ENCODE results near the gene HELZ2.

The HELZ2 gene

DNA sequence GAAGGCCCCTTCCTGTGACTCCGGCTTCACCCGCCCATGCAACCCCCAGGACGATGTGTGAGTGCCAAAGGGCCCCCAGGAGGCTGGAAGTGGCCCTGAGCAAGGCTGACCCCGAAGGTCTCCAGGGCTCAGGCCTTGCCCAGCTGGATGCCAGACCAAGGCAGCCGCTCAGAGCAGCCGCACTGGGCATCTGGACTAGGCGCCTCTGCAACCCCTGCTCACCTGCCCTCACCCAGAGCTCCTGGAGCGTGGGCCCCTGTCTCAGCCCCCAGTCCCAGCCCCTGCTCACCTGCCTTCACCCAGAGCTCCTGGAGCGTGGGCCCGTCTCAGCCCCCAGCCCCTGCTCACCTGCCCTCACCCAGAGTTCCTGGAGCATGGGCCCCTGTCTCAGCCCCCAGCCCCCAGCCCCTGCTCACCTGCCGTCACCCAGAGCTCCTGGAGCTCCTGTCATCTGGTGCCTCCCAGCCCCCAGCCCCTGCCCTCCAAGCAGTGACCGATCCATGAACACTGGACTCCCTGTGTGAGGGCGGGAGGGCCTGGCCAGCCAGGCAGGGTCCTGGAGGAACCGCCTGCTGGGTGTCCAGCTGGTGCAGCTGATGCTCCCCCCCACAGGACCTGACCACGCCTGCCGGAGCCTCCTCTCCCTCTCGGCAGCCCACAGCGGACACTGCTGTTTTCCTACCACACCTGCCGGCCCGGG is 27.6 kb downstream of the HELZ2 start:
- Histone ChIP-seq H3K4me1 (ENCODE audit: control insufficient read depth, insufficient read depth, low read length) (no peaks in the 10 kb centered on the region), H3K9ac (ENCODE audit: low read length in 2 of 2) (no peak overlapping the region), H3K9me3 (ENCODE audit: control insufficient read depth in 2 of 2, low read length in 2 of 2) (no peaks in the 10 kb centered on the region), H3K4me3 (ENCODE audit: low read length in 2 of 2) (no peak overlapping the region), H3K27me3 (ENCODE audit: control insufficient read depth in 1 of 2, insufficient read depth in 2 of 2, low read length in 2 of 2) (peaks cover 20 to 22% of the 10 kb centered on the region in 2 donors), H3K36me3 (ENCODE audit: control insufficient read depth in 2 of 2, insufficient read depth in 2 of 2, low read length in 2 of 2) (no peaks in the 10 kb centered on the region), H3K27ac (ENCODE audit: low read length) (no peak overlapping the region)

DNA sequence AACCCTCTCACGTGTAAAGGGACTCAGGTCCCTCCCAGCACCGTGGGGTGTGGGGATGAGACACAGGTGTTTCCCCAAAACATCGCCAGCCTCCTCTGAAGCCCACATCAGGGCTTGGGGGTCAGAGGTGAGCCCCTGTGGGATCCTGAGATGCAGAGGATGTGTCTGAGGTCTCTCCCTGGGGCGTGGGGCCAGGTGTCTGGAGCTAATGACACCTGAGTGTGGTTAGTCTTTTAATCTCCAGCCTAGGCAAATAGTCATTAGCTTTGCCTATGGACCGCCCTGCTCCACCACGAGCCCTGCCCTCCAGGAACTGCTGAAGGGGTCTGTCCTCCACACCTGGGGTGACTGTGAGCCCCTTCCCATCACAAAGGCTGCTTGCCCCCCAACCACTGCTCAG is 28.2 kb downstream of the HELZ2 start:
- Histone ChIP-seq H3K4me3 (ENCODE audit: low read length in 2 of 2) (no peak overlapping the region), H3K36me3 (ENCODE audit: control insufficient read depth in 2 of 2, insufficient read depth in 2 of 2, low read length in 2 of 2) (no peaks in the 10 kb centered on the region), H3K27ac (ENCODE audit: low read length) (no peak overlapping the region), H3K9ac (ENCODE audit: low read length in 2 of 2) (no peak overlapping the region), H3K4me1 (ENCODE audit: control insufficient read depth, insufficient read depth, low read length) (no peaks in the 10 kb centered on the region), H3K27me3 (ENCODE audit: control insufficient read depth in 1 of 2, insufficient read depth in 2 of 2, low read length in 2 of 2) (peaks cover 20% of the 10 kb centered on the region in 2 donors), H3K9me3 (ENCODE audit: control insufficient read depth in 2 of 2, low read length in 2 of 2) (no peaks in the 10 kb centered on the region)

DNA sequence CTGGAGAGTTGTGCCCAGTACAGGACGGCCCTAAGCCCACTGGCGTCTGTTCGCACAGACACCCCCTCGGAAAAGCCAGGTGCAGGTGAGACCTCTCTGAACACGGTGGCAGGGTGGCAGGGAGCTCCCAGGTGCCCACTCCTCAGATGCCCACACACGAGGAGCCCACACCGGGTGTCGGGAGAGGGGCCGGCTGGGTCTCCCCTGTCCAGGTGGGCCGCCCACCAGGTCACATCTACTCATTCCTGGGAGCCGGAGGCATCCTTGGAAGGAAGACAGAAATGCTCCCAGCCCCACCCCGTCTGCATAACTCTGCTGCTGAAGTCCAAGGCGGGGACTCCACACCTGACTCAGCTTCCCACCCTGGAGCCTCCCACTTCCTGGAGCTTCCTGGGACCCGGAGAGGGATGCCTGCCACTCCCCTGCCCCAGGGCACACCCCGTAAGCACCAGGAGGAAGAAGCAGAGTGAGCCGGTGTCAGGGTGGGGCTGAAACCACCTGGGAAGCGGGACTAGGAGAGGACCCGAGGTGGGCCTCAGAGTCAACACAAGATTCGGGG is 29.0 kb downstream of the HELZ2 start:
- Histone ChIP-seq H3K4me3 (ENCODE audit: low read length in 2 of 2) (no peak overlapping the region), H3K4me1 (ENCODE audit: control insufficient read depth, insufficient read depth, low read length) (no peaks in the 10 kb centered on the region), H3K27ac (ENCODE audit: low read length) (no peak overlapping the region), H3K27me3 (ENCODE audit: control insufficient read depth in 1 of 2, insufficient read depth in 2 of 2, low read length in 2 of 2) (peaks cover 19 to 20% of the 10 kb centered on the region in 2 donors), H3K9ac (ENCODE audit: low read length in 2 of 2) (no peak overlapping the region), H3K9me3 (ENCODE audit: control insufficient read depth in 2 of 2, low read length in 2 of 2) (no peaks in the 10 kb centered on the region), H3K36me3 (ENCODE audit: control insufficient read depth in 2 of 2, insufficient read depth in 2 of 2, low read length in 2 of 2) (no peaks in the 10 kb centered on the region)

DNA sequence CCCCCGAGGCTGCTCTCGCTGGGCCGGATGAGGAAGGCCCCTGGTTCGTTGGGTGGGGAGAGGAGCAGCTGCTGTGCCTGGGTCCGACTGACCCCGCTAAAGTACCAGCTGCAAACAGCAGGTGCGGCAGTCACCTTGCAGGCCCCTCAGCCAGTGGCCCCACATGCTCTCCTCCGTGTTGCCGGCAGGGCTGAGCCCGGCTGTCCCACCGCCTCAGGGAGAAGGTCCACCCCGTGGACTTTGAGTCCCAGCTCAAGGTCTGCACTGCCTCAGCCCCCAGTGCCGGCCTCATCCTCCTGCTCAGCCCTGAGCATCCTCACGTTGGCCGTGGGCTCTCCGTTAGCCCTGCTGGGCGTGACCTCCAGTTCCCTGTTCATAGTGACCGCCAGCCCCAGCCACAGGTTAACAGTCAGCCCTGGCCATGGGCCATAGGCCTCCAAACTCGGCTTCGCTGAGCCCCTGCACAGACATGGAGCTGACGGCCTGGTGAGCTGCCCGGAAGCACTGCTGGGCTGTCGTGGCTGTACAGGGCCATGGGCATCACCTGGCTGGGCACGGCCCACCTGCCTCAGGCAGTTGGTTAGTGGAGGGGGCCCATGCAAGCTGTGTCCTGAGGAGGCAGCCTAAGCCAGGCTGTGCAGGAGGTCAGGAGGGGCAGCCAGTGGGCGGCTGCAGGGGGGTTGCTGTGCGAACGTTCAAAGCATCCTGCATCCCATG is 29.6 kb downstream of the HELZ2 start:
- no peaks in the 10 kb centered on the region for H3K9me3 ChIP-seq (ENCODE audit: control insufficient read depth in 2 of 2, low read length in 2 of 2)
- no peaks in the 10 kb centered on the region for H3K4me1 ChIP-seq (ENCODE audit: control insufficient read depth, insufficient read depth, low read length)
- no peak overlapping the region for H3K27ac ChIP-seq (ENCODE audit: low read length)
- H3K4me3 ChIP-seq (ENCODE audit: low read length in 2 of 2): no peak overlapping the region
- no peak overlapping the region for H3K9ac ChIP-seq (ENCODE audit: low read length in 2 of 2)
- peaks cover 14 to 16% of the 10 kb centered on the region in 2 donors for H3K27me3 ChIP-seq (ENCODE audit: control insufficient read depth in 1 of 2, insufficient read depth in 2 of 2, low read length in 2 of 2)
- H3K36me3 ChIP-seq (ENCODE audit: control insufficient read depth in 2 of 2, insufficient read depth in 2 of 2, low read length in 2 of 2): no peaks in the 10 kb centered on the region

DNA sequence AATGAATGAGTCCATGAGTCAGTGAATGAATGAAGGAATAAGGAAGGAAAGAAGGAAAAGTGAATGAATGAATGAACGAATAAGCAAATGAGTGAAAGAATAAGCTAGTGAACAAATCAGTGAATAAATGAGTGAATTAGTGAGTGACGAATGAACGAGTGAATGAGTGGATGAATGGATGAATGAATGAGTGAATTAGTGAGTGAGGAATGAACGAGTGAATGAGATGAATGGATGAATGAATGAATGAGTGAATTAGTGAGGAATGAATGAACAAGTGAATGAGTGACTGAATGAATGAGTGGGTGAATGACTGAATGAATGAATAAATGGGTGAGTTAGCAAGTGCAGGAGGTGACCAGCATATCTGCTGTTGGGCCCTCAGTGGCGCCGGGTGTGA is 30.3 kb downstream of the HELZ2 start:
- Histone ChIP-seq H3K36me3 (ENCODE audit: control insufficient read depth in 2 of 2, insufficient read depth in 2 of 2, low read length in 2 of 2) (no peaks in the 10 kb centered on the region), H3K27ac (ENCODE audit: low read length) (no peak overlapping the region), H3K4me1 (ENCODE audit: control insufficient read depth, insufficient read depth, low read length) (no peaks in the 10 kb centered on the region), H3K27me3 (ENCODE audit: control insufficient read depth in 1 of 2, insufficient read depth in 2 of 2, low read length in 2 of 2) (peaks cover 12 to 15% of the 10 kb centered on the region in 2 donors), H3K9ac (ENCODE audit: low read length in 2 of 2) (no peak overlapping the region), H3K9me3 (ENCODE audit: control insufficient read depth in 2 of 2, low read length in 2 of 2) (no peaks in the 10 kb centered on the region), H3K4me3 (ENCODE audit: low read length in 2 of 2) (no peak overlapping the region)

DNA sequence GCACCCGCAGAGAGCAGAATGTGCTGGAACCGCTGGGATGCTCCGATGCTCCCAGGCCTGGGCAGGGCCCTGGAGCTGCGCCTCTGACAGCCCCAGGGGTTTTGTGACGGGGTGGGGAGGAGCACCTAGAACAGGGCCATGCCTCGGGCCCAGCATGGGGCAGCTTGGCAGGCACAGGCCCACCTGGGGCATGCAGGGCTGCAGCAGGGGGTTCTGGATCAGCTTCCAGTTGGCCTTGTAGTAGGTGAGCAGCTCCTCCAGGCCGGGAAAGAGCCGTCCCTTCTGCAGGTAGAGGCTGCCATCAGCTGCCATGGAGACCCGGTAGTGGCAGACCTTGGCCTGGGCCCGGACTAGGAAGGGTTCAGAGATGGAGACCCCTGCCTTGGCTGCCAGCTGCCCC is 30.9 kb downstream of the HELZ2 start:
- Histone ChIP-seq H3K9ac (ENCODE audit: low read length in 2 of 2) (no peak overlapping the region), H3K27me3 (ENCODE audit: control insufficient read depth in 1 of 2, insufficient read depth in 2 of 2, low read length in 2 of 2) (peaks cover 6 to 10% of the 10 kb centered on the region in 2 donors), H3K36me3 (ENCODE audit: control insufficient read depth in 2 of 2, insufficient read depth in 2 of 2, low read length in 2 of 2) (no peaks in the 10 kb centered on the region), H3K4me3 (ENCODE audit: low read length in 2 of 2) (no peak overlapping the region), H3K27ac (ENCODE audit: low read length) (no peak overlapping the region), H3K9me3 (ENCODE audit: control insufficient read depth in 2 of 2, low read length in 2 of 2) (no peaks in the 10 kb centered on the region), H3K4me1 (ENCODE audit: control insufficient read depth, insufficient read depth, low read length) (no peaks in the 10 kb centered on the region)

DNA sequence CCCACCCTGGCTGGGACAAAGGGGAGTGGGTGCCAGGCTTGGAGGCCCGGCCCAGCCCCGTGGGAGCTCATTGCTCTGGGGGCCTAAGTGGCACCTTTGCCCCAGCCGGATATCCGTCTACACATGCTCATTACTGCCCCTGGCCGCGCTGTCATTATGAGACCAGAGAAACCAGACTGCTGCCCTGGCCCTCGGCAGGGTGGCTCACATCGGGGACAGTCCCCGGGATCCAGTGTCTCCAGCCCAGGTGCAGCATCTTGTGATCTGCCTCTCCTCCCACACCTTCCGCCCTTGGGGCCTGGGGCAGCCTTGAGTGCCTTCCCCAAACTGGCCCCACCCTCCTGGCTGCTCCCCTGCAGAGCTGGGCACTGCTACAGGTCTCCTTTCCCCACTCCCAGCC is 31.3 kb downstream of the HELZ2 start:
- Histone ChIP-seq H3K27me3 (ENCODE audit: control insufficient read depth in 1 of 2, insufficient read depth in 2 of 2, low read length in 2 of 2) (peaks cover 3 to 8% of the 10 kb centered on the region in 2 donors), H3K4me3 (ENCODE audit: low read length in 2 of 2) (no peak overlapping the region), H3K4me1 (ENCODE audit: control insufficient read depth, insufficient read depth, low read length) (peaks cover 2% of the 10 kb centered on the region), H3K36me3 (ENCODE audit: control insufficient read depth in 2 of 2, insufficient read depth in 2 of 2, low read length in 2 of 2) (no peaks in the 10 kb centered on the region), H3K27ac (ENCODE audit: low read length) (no peak overlapping the region), H3K9me3 (ENCODE audit: control insufficient read depth in 2 of 2, low read length in 2 of 2) (no peaks in the 10 kb centered on the region), H3K9ac (ENCODE audit: low read length in 2 of 2) (no peak overlapping the region)

DNA sequence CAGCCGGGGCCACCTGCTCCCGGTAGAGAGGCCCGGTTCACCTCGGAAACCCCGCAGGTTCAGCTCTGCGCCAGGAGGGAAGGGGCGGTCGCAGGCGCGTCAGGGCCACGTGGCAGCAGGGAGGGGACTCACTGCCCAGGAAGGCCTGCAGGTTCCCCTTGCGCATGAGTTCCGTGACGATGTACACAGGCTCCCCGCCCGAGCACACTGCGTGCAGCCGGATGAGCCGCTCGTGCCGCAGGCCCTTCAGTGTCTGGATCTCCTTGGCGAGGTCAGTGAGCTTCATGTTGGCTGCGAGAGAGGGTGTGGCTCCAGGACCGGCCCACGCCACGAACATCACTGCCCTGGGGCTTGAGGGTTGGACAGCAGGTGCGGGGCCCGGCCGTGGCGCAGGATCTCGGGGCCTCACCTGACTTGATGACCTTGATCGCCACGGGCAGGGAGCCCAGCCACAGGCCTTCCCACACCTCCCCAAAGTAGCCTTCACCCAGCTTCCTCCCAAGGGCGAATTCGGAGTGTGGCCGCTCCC is 31.9 kb downstream of the HELZ2 start:
- H3K9ac ChIP-seq (ENCODE audit: low read length in 2 of 2): no peak overlapping the region
- H3K27me3 ChIP-seq (ENCODE audit: control insufficient read depth in 1 of 2, insufficient read depth in 2 of 2, low read length in 2 of 2): peaks cover 6 to 7% of the 10 kb centered on the region in 2 donors
- no peaks in the 10 kb centered on the region for H3K9me3 ChIP-seq (ENCODE audit: control insufficient read depth in 2 of 2, low read length in 2 of 2)
- H3K4me1 ChIP-seq (ENCODE audit: control insufficient read depth, insufficient read depth, low read length): peaks cover 6% of the 10 kb centered on the region
- H3K4me3 ChIP-seq (ENCODE audit: low read length in 2 of 2): no peak overlapping the region
- H3K36me3 ChIP-seq (ENCODE audit: control insufficient read depth in 2 of 2, insufficient read depth in 2 of 2, low read length in 2 of 2): no peaks in the 10 kb centered on the region
- H3K27ac ChIP-seq (ENCODE audit: low read length): no peak overlapping the region

DNA sequence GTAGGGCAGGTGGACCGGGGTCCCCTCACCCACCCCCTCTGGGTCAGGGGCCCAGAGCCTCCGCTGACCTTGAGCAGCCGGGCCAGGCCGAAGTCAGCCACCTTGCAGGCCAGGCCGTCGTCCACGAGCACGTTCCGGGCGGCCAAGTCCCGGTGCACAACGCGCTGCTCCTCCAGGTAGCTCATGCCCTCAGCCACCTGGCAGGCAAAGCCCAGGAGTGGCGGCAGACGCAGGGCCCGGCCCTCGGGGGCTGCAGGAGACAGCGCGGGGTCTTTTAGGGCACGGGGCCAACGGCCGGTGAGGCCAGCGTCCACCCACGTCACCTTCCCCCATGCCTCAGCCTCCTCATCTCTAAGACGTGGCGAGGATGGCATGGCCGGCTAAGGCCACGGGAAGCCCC is 32.7 kb downstream of the HELZ2 start:
- H3K4me1 ChIP-seq (ENCODE audit: control insufficient read depth, insufficient read depth, low read length): peaks cover 6% of the 10 kb centered on the region
- no peak overlapping the region for H3K9ac ChIP-seq (ENCODE audit: low read length in 2 of 2)
- H3K27ac ChIP-seq (ENCODE audit: low read length): no peak overlapping the region

DNA sequence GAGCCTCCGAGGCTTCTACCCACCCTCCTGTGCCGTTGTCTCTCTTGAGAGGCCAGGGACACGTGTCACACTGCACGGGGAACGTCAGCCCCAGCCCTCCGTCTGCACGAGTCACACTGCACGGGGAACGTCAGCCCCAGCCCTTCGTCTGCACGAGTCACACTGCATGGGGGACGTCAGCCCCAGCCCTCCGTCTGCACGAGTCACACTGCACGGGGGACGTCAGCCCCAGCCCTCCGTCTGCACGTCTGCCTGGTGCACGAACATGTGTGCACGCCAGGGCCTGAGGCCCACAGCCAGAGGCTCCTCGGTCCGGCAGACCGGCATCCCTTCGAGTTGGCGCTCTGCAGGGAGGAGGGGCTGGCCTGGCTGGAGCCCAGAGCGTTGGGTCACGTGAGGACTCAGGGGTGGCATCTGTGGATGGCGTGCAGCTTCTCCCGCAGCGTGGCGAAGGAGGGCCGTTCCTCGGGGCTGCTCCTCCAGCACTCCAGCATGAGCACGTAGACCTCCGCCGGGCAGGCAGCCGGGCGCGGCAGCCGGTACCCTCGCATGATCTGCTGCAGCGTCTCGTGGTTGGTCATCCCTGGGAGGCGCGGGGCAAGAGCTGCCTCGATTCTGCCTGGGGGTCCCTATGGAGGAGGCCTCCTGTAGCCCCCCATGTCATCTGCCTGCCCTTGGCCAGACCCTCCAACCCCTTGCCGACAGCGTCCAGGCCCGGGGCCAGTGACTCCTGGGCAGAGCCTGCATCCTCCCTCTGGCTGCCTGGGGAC is 33.4 kb downstream of the HELZ2 start:
- no peaks in the 10 kb centered on the region for H3K36me3 ChIP-seq (ENCODE audit: control insufficient read depth in 2 of 2, insufficient read depth in 2 of 2, low read length in 2 of 2)
- H3K9me3 ChIP-seq (ENCODE audit: control insufficient read depth in 2 of 2, low read length in 2 of 2): no peaks in the 10 kb centered on the region
- H3K27ac ChIP-seq (ENCODE audit: low read length): no peak overlapping the region
- H3K27me3 ChIP-seq (ENCODE audit: control insufficient read depth in 1 of 2, insufficient read depth in 2 of 2, low read length in 2 of 2): peaks cover 10 to 16% of the 10 kb centered on the region in 2 donors
- no peak overlapping the region for H3K9ac ChIP-seq (ENCODE audit: low read length in 2 of 2)
- peaks cover 6% of the 10 kb centered on the region for H3K4me1 ChIP-seq (ENCODE audit: control insufficient read depth, insufficient read depth, low read length)
- no peak overlapping the region for H3K4me3 ChIP-seq (ENCODE audit: low read length in 2 of 2)

More for the DNA sequence above, 32.7 kb downstream of the HELZ2 start:
- Histone ChIP-seq H3K4me3 (ENCODE audit: low read length in 2 of 2) (no peak overlapping the region), H3K27me3 (ENCODE audit: control insufficient read depth in 1 of 2, insufficient read depth in 2 of 2, low read length in 2 of 2) (peaks cover 7 to 13% of the 10 kb centered on the region in 2 donors), H3K36me3 (ENCODE audit: control insufficient read depth in 2 of 2, insufficient read depth in 2 of 2, low read length in 2 of 2) (no peaks in the 10 kb centered on the region), H3K9me3 (ENCODE audit: control insufficient read depth in 2 of 2, low read length in 2 of 2) (no peaks in the 10 kb centered on the region)
